ENCODE measurements around the gene RHOD.

Gene RHOD

GRCh38 chr11:67050139-67050538 is 6.5 kb upstream of the RHOD start:
- TF ChIP-seq TCF4 (CRISPR knock-in tag; IDR thresholded peaks at IDR 0.05; ENCODE audit: borderline replicate concordance) (no peak), ZFP3 (CRISPR knock-in tag; IDR thresholded peaks at IDR 0.05) (no peak), SNAI2 (CRISPR knock-in tag; IDR thresholded peaks at IDR 0.05) (no peak), RARB (CRISPR knock-in tag; IDR thresholded peaks at IDR 0.05) (no peak), POU6F1 (CRISPR knock-in tag; IDR thresholded peaks at IDR 0.05; ENCODE audit: borderline replicate concordance, low read depth) (no peak), ARNTL (CRISPR knock-in tag; IDR thresholded peaks at IDR 0.05; ENCODE audit: borderline replicate concordance, low read depth) (no peak), CREB5 (CRISPR knock-in tag; IDR thresholded peaks at IDR 0.05; ENCODE audit: low read depth) (no peak), ISL1 (CRISPR knock-in tag; IDR thresholded peaks at IDR 0.05) (no peak), ZC3H10 (CRISPR knock-in tag; IDR thresholded peaks at IDR 0.05) (no peak), TOX (CRISPR knock-in tag; IDR thresholded peaks at IDR 0.05; ENCODE audit: borderline replicate concordance) (no peak), PATZ1 (CRISPR knock-in tag; IDR thresholded peaks at IDR 0.05; ENCODE audit: borderline replicate concordance) (no peak), PPARA (CRISPR knock-in tag; IDR thresholded peaks at IDR 0.05; ENCODE audit: borderline replicate concordance) (no peak), BACH2 (CRISPR knock-in tag; IDR thresholded peaks at IDR 0.05; ENCODE audit: borderline replicate concordance) (no peak)
- ATAC-seq = no peak

- TF ChIP-seq ESRRG (CRISPR knock-in tag; IDR thresholded peaks at IDR 0.05) (no peak), ZNF565 (CRISPR knock-in tag; conservative IDR thresholded peaks at IDR 0.05; ENCODE audit: low read depth) (no peak), ZC3H10 (CRISPR knock-in tag; IDR thresholded peaks at IDR 0.05) (no peak), POU6F1 (CRISPR knock-in tag; IDR thresholded peaks at IDR 0.05; ENCODE audit: borderline replicate concordance, low read depth) (no peak), ZNF70 (CRISPR knock-in tag; IDR thresholded peaks at IDR 0.05) (no peak), CREB5 (CRISPR knock-in tag; IDR thresholded peaks at IDR 0.05; ENCODE audit: low read depth) (no peak), ZNF8 (CRISPR knock-in tag; IDR thresholded peaks at IDR 0.05) (no peak), ZFP3 (CRISPR knock-in tag; IDR thresholded peaks at IDR 0.05) (no peak), GLIS3 (CRISPR knock-in tag; IDR thresholded peaks at IDR 0.05) (no peak), PATZ1 (CRISPR knock-in tag; IDR thresholded peaks at IDR 0.05; ENCODE audit: borderline replicate concordance) (no peak), SNAI2 (CRISPR knock-in tag; IDR thresholded peaks at IDR 0.05) (no peak), RARB (CRISPR knock-in tag; IDR thresholded peaks at IDR 0.05) (no peak), CSRNP3 (CRISPR knock-in tag; IDR thresholded peaks at IDR 0.05) (no peak), PPARA (CRISPR knock-in tag; IDR thresholded peaks at IDR 0.05; ENCODE audit: borderline replicate concordance) (no peak), TOX (CRISPR knock-in tag; IDR thresholded peaks at IDR 0.05; ENCODE audit: borderline replicate concordance) (no peak), ISL1 (CRISPR knock-in tag; IDR thresholded peaks at IDR 0.05) (no peak)
- no peak for ATAC-seq
These were observed 5.3 kb upstream of the RHOD start for GRCh38 chr11:67051180-67051893.

Data from SK-N-SH treated with all-trans-retinoic acid at 6 μM for 48 hours (cell line).